Neural cell (in vitro differentiated cells): ENCODE data around the gene PCK1. TPM values are rescaled to one million over a fixed set of nuclear protein-coding genes. Genes with fewer than 3 reads are reported as not detected.

Source experiments
- H2AFZ ChIP-seq: fragments of 200-600, 300-800 bp; sonication (generic), shearing (Covaris generic); 2 replicates; pipeline ENCODE4 v1.6.0; 2014; ENCODE audit warnings: low read depth, mild to moderate bottlenecking, antibody characterized with exemption, low read length, moderate library complexity
- H3F3A ChIP-seq: fragments of 200-600 bp; shearing (Covaris generic); 2 replicates; pipeline ENCODE4 v1.6.1; 2016; ENCODE audit warnings: mild to moderate bottlenecking, moderate library complexity, mixed read lengths, antibody characterized with exemption, low read length; ENCODE audit not compliant: insufficient read depth, poor library complexity, severe bottlenecking
- H3K27ac ChIP-seq: fragments of 200-600, 300-800 bp; sonication (generic), shearing (Covaris generic); 2 replicates; pipeline ENCODE4 v1.5.1; 2014; ENCODE audit warnings: mild to moderate bottlenecking, low read length, moderate library complexity
- H3K27me3 ChIP-seq: fragments of 300-800, 200-600 bp; sonication (generic), shearing (Covaris generic); 2 replicates; pipeline ENCODE4 v1.6.0; 2014; ENCODE audit warnings: mild to moderate bottlenecking, low read depth, low read length, moderate library complexity; ENCODE audit not compliant: insufficient read depth
- H3K36me3 ChIP-seq: fragments of 300-800, 200-600 bp; sonication (generic), shearing (Covaris generic); 2 replicates; pipeline ENCODE4 v1.5.1; 2014; ENCODE audit warnings: mild to moderate bottlenecking, antibody characterized with exemption, low read length, moderate library complexity; ENCODE audit not compliant: insufficient read depth
- H3K4me2 ChIP-seq: fragments of 300-800, 200-600 bp; sonication (generic), shearing (Covaris generic); 2 replicates; pipeline ENCODE4 v1.6.0; 2014; ENCODE audit warnings: mild to moderate bottlenecking, low read length
- H3K4me3 ChIP-seq: fragments of 300-800, 200-600 bp; sonication (generic), shearing (Covaris generic); 2 replicates; pipeline ENCODE4 v1.5.1; 2014; ENCODE audit warnings: mild to moderate bottlenecking, low read length, moderate library complexity
- H3K79me2 ChIP-seq: fragments of 200-600 bp; shearing (Covaris generic); replicated peaks from 2 replicates; pipeline ENCODE4 v1.6.0; 2014; ENCODE audit warnings: mild to moderate bottlenecking, low read length, moderate library complexity; ENCODE audit not compliant: insufficient read depth
- H3K9ac ChIP-seq: fragments of 300-800, 200-600 bp; sonication (generic), shearing (Covaris generic); 2 replicates; pipeline ENCODE4 v1.6.1; 2016; ENCODE audit warnings: mild to moderate bottlenecking, low read length, mixed read lengths
- H3K9me2 ChIP-seq: fragments of 200-600 bp; shearing (Covaris generic); 2 replicates; pipeline ENCODE4 v1.6.1; 2016; ENCODE audit warnings: mild to moderate bottlenecking, low read length, mixed read lengths; ENCODE audit not compliant: insufficient read depth
- H3K9me3 ChIP-seq: fragments of 200-600, 300-800 bp; sonication (generic), shearing (Covaris generic); 2 replicates; pipeline ENCODE4 v1.6.1; 2016; ENCODE audit warnings: mild to moderate bottlenecking, mixed run types, low read length, moderate library complexity, mixed read lengths
- H4K20me1 ChIP-seq: fragments of 200-600 bp; shearing (Covaris generic); 2 replicates; pipeline ENCODE4 v1.6.1; 2016; ENCODE audit warnings: mild to moderate bottlenecking, mixed run types; ENCODE audit not compliant: insufficient read depth
- CTCF ChIP-seq: fragments of 450-650 bp; IDR thresholded peaks from 2 replicates; pipeline ENCODE4 v1.5.1; 2014; ENCODE audit warnings: antibody characterized with exemption, mild to moderate bottlenecking, moderate library complexity; ENCODE audit not compliant: poor library complexity, severe bottlenecking
- EP300 ChIP-seq: fragments of 450-650 bp; conservative IDR thresholded peaks from 2 replicates; pipeline ENCODE4 v1.6.1; 2014; ENCODE audit warnings: antibody characterized with exemption, mild to moderate bottlenecking, moderate library complexity; ENCODE audit not compliant: poor library complexity, severe bottlenecking
- EZH2 ChIP-seq: fragments of 200-600, 300-800 bp; shearing (Covaris generic), sonication (generic); IDR thresholded peaks from 2 replicates; pipeline ENCODE4 v1.6.1; 2014; ENCODE audit warnings: antibody characterized with exemption, low read length, borderline replicate concordance, mild to moderate bottlenecking; ENCODE audit not compliant: insufficient read depth, poor library complexity, severe bottlenecking
- MXI1 ChIP-seq: fragments of 450-650 bp; conservative IDR thresholded peaks from 2 replicates; pipeline ENCODE4 v1.6.1; 2014; ENCODE audit warnings: antibody characterized with exemption, mild to moderate bottlenecking; ENCODE audit not compliant: poor library complexity, severe bottlenecking
- POLR2AphosphoS5 ChIP-seq: IDR thresholded peaks from 2 replicates; pipeline ENCODE4 v1.6.1; 2012
- RAD21 ChIP-seq: fragments of 450-650 bp; conservative IDR thresholded peaks from 2 replicates; pipeline ENCODE4 v1.6.1; 2014; ENCODE audit warnings: antibody characterized with exemption, mild to moderate bottlenecking, moderate library complexity
- REST ChIP-seq: IDR thresholded peaks from 2 replicates; pipeline ENCODE4 v1.6.1; 2012; ENCODE audit warnings: borderline replicate concordance
- SMC3 ChIP-seq: fragments of 450-650 bp; conservative IDR thresholded peaks from 2 replicates; pipeline ENCODE4 v1.6.1; 2014; ENCODE audit warnings: antibody characterized with exemption, mild to moderate bottlenecking, moderate library complexity; ENCODE audit not compliant: poor library complexity
- TAF1 ChIP-seq: IDR thresholded peaks from 2 replicates; pipeline ENCODE4 v1.6.1; 2012; ENCODE audit warnings: low read depth
- polyA plus RNA-seq: library from polyadenylated mRNA; depleted of rRNA; stranded (reverse); fragments of >200 nt; gene quantifications from 2 replicates; pipeline ENCODE4 v1.2.3, GENCODE V29; 2014

PCK1 gene
- polyA plus RNA-seq, 1 donor from 2014 or later = 0.24 TPM

GRCh38 chr20:57588596-57588995 is 27.7 kb downstream of the PCK1 start:
- Histone ChIP-seq H3K4me3 (no peak overlapping the region), H3K9me3 (no peaks in the 10 kb centered on the region), H3K27me3 (no peaks in the 10 kb centered on the region), H3K27ac (no peak overlapping the region), H3K9ac (no peak overlapping the region), H3K36me3 (no peaks in the 10 kb centered on the region), H3K79me2 (no peaks in the 10 kb centered on the region), H4K20me1 (no peaks in the 10 kb centered on the region), H3K4me2 (no peak overlapping the region), H2AFZ (no peak overlapping the region), H3F3A (no peaks in the 10 kb centered on the region), H3K9me2 (no peaks in the 10 kb centered on the region)
- TF ChIP-seq REST (no peak), POLR2AphosphoS5 (no peak), MXI1 (no peak), SMC3 (no peak), EZH2 (no peak), TAF1 (no peak), CTCF (no peak), RAD21 (no peak), EP300 (no peak)

GRCh38 chr20:57589123-57589727 is 28.3 kb downstream of the PCK1 start:
- no peaks in the 10 kb centered on the region for H3K9me3 ChIP-seq
- H3K4me2 ChIP-seq = no peak overlapping the region
- no peak overlapping the region for H3K9ac ChIP-seq
- H2AFZ ChIP-seq = no peak overlapping the region
- no peak for TF ChIP-seq REST
- TF ChIP-seq CTCF = no peak
- TF ChIP-seq EP300 = no peak
- H3K9me2 ChIP-seq = no peaks in the 10 kb centered on the region
- H3K4me3 ChIP-seq = no peak overlapping the region
- H3F3A ChIP-seq = no peaks in the 10 kb centered on the region
- H3K79me2 ChIP-seq = no peaks in the 10 kb centered on the region
- H3K36me3 ChIP-seq = no peaks in the 10 kb centered on the region
- no peaks in the 10 kb centered on the region for H4K20me1 ChIP-seq
- no peaks in the 10 kb centered on the region for H3K27me3 ChIP-seq
- H3K27ac ChIP-seq = no peak overlapping the region
